ENCODE data around the gene SERPINB13. TPM values are rescaled to one million over a fixed set of nuclear protein-coding genes. Genes with fewer than 3 reads are reported as not detected.

Gene SERPINB13
- total RNA-seq, 3 donors from 2014 or later (not counting 1 experiment from before 2014, with no cell fraction given) = not detected

- no peak overlapping the region for H3K4me3 ChIP-seq (ENCODE audit: low read length)
- Mint-ChIP-seq H3K4me3 (no peak overlapping the region), H3K36me3 (no peaks in the 10 kb centered on the region), H3K4me1 (no peaks in the 10 kb centered on the region), H3K9me3 (no peaks in the 10 kb centered on the region), H3K27ac (no peak overlapping the region), H3K27me3 (ENCODE audit: low read depth in 2 of 2) (peaks cover 23 to 41% of the 10 kb centered on the region in 2 donors)
- no peaks in the 10 kb centered on the region for H3K27me3 ChIP-seq (ENCODE audit: control insufficient read depth, insufficient read depth, low read length)
- no peak for TF ChIP-seq CTCF (IDR thresholded peaks at IDR 0.05)
- DNase-seq (no peak), ATAC-seq (no peak)
- no peaks in the 10 kb centered on the region for H3K36me3 ChIP-seq (ENCODE audit: control insufficient read depth, insufficient read depth, low read length)
- no peaks in the 10 kb centered on the region for H3K4me1 ChIP-seq (ENCODE audit: control insufficient read depth, insufficient read depth, low read length)
- H3K9me3 ChIP-seq (ENCODE audit: control insufficient read depth, insufficient read depth, low read length) = no peaks in the 10 kb centered on the region
- intact Hi-C loops (cut with micrococcal nuclease) = no loop called here
- H3K27ac ChIP-seq (ENCODE audit: low read length) = no peak overlapping the region
- WGBS (ENCODE audit: insufficient coverage) = 100% methylated on average over 1 of the region's 2 CpGs
Observed at GRCh38 chr18:63544017-63544416, 43.1 kb upstream of the SERPINB13 start.

- Mint-ChIP-seq H3K36me3 (no peaks in the 10 kb centered on the region), H3K4me1 (no peaks in the 10 kb centered on the region), H3K27ac (no peak overlapping the region), H3K4me3 (no peak overlapping the region), H3K27me3 (ENCODE audit: low read depth in 2 of 2) (peaks cover 21 to 35% of the 10 kb centered on the region in 2 donors), H3K9me3 (no peaks in the 10 kb centered on the region)
- H3K4me3 ChIP-seq (ENCODE audit: low read length) = no peak overlapping the region
- H3K9me3 ChIP-seq (ENCODE audit: control insufficient read depth, insufficient read depth, low read length) = no peaks in the 10 kb centered on the region
- ATAC-seq (no peak), DNase-seq (no peak)
- H3K4me1 ChIP-seq (ENCODE audit: control insufficient read depth, insufficient read depth, low read length) = no peaks in the 10 kb centered on the region
- H3K36me3 ChIP-seq (ENCODE audit: control insufficient read depth, insufficient read depth, low read length) = no peaks in the 10 kb centered on the region
- intact Hi-C loops (cut with micrococcal nuclease) = no loop called here
- 100% methylated on average over 3 of the region's 3 CpGs for WGBS (ENCODE audit: insufficient coverage)
- no peak for TF ChIP-seq CTCF (IDR thresholded peaks at IDR 0.05)
- no peaks in the 10 kb centered on the region for H3K27me3 ChIP-seq (ENCODE audit: control insufficient read depth, insufficient read depth, low read length)
- no peak overlapping the region for H3K27ac ChIP-seq (ENCODE audit: low read length)
Observed at GRCh38 chr18:63545000-63545399, 42.1 kb upstream of the SERPINB13 start.

- H3K36me3 Mint-ChIP-seq = no peaks in the 10 kb centered on the region
- Histone ChIP-seq H3K4me3 (ENCODE audit: low read length) (no peak overlapping the region), H3K9me3 (ENCODE audit: control insufficient read depth, insufficient read depth, low read length) (no peaks in the 10 kb centered on the region), H3K36me3 (ENCODE audit: control insufficient read depth, insufficient read depth, low read length) (no peaks in the 10 kb centered on the region), H3K27me3 (ENCODE audit: control insufficient read depth, insufficient read depth, low read length) (no peaks in the 10 kb centered on the region), H3K27ac (ENCODE audit: low read length) (no peak overlapping the region), H3K4me1 (ENCODE audit: control insufficient read depth, insufficient read depth, low read length) (no peaks in the 10 kb centered on the region)
- intact Hi-C loops (cut with micrococcal nuclease) = no loop called here
- no peaks in the 10 kb centered on the region for H3K4me1 Mint-ChIP-seq
- no CpG with 5 or more reads among the region's 1 CpG for WGBS (ENCODE audit: insufficient coverage)
- H3K27ac Mint-ChIP-seq = no peak overlapping the region
- TF ChIP-seq CTCF (IDR thresholded peaks at IDR 0.05) = no peak
- ATAC-seq (no peak), DNase-seq (no peak)
- no peaks in the 10 kb centered on the region for H3K9me3 Mint-ChIP-seq
- no peak overlapping the region for H3K4me3 Mint-ChIP-seq
- peaks cover 13 to 14% of the 10 kb centered on the region in 2 donors for H3K27me3 Mint-ChIP-seq (ENCODE audit: low read depth in 2 of 2)
Observed at GRCh38 chr18:63550068-63550467, 37.1 kb upstream of the SERPINB13 start.

GRCh38 chr18:63551769-63552168 is 35.4 kb upstream of the SERPINB13 start:
- no peaks in the 10 kb centered on the region for H3K9me3 Mint-ChIP-seq
- ATAC-seq (no peak), DNase-seq (no peak)
- no peaks in the 10 kb centered on the region for H3K4me1 Mint-ChIP-seq
- no peak overlapping the region for H3K27ac ChIP-seq (ENCODE audit: low read length)
- H3K9me3 ChIP-seq (ENCODE audit: control insufficient read depth, insufficient read depth, low read length) = no peaks in the 10 kb centered on the region
- H3K27me3 Mint-ChIP-seq (ENCODE audit: low read depth in 2 of 2) = peaks cover 12 to 13% of the 10 kb centered on the region in 2 donors
- H3K27ac Mint-ChIP-seq = no peak overlapping the region
- no peak for TF ChIP-seq CTCF (IDR thresholded peaks at IDR 0.05)
- H3K4me1 ChIP-seq (ENCODE audit: control insufficient read depth, insufficient read depth, low read length) = no peaks in the 10 kb centered on the region
- H3K36me3 Mint-ChIP-seq = no peaks in the 10 kb centered on the region
- WGBS (ENCODE audit: insufficient coverage) = 83% methylated on average over 2 of the region's 3 CpGs
- no peak overlapping the region for H3K4me3 ChIP-seq (ENCODE audit: low read length)
- intact Hi-C loops (cut with micrococcal nuclease) = no loop called here
- H3K27me3 ChIP-seq (ENCODE audit: control insufficient read depth, insufficient read depth, low read length) = no peaks in the 10 kb centered on the region
- H3K4me3 Mint-ChIP-seq = no peak overlapping the region
- no peaks in the 10 kb centered on the region for H3K36me3 ChIP-seq (ENCODE audit: control insufficient read depth, insufficient read depth, low read length)

Data from natural killer cell (primary cell).